Measurements from ENCODE around the gene RFWD3.
A peak's percentile ranks its signal among the peaks of the same experiment; 100 is the strongest.
"Not testable (repeated sequence)": the region's sequence is repeated elsewhere in the genome, so short reads cannot be mapped to it uniquely, and the experiment has no call there.

Gene RFWD3

GRCh38 chr16:74657870-74658642 lies 8.6 kb downstream of the RFWD3 start:
- CTCF ChIA-PET = no interaction called here
- TF ChIP-seq CTCF (conservative IDR thresholded peaks at IDR 0.05; ENCODE audit: low read depth) = no peak
- H3K27ac ChIP-seq = no peak overlapping the region
- POLR2A ChIA-PET (ENCODE audit: low non-redundant PET) = no interaction called here
- DNase-seq (ENCODE audit: low spot score) = no peak

DNA sequence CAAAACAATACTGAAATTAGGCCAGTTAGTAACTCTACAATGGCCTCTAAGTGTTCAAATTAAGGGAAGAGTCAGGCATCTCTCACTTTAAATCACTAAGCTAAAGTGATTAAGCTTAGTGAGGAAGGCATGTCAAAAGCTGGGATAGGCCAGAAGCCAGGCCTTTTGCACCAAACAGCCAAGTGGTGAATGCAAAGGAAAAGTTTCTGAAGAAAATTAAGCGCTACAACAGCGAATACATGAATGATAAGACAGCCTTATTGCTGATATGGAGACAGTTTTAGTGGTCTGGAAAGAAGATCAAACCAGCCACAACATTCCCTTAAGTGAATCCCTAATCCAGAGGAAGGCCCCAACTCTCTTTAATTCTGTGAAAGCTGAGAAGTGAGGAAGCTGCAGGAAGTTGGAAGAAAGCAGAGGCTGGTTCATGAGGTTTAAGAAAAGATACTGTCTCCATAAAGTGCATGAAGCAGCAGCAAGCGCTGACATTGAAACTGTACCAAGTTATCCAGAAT lies 12.1 kb downstream of the RFWD3 start:
- no peak overlapping the region for H3K27ac ChIP-seq
- no peak for TF ChIP-seq CTCF (conservative IDR thresholded peaks at IDR 0.05; ENCODE audit: low read depth)
- CTCF ChIA-PET = interaction anchor here (0.6 kb wide), 1 partner anchor 217 kb away, joined by 4 read pairs; no protein-coding TSS in a partner anchor
- POLR2A ChIA-PET (ENCODE audit: low non-redundant PET) = no interaction called here
- no peak for DNase-seq (ENCODE audit: low spot score)

GRCh38 chr16:74652883-74653282 lies 13.8 kb downstream of the RFWD3 start:
- CTCF ChIA-PET = interaction anchor here (2.0 kb wide), 1 partner anchor 210 kb away, joined by 7 read pairs; no protein-coding TSS in a partner anchor
- H3K27ac ChIP-seq = peak overlapping the region; percentile 21; the same call in 1 of the 2 replicates
- POLR2A ChIA-PET (ENCODE audit: low non-redundant PET); DNase-seq (ENCODE audit: low spot score): not testable (repeated sequence)

DNA sequence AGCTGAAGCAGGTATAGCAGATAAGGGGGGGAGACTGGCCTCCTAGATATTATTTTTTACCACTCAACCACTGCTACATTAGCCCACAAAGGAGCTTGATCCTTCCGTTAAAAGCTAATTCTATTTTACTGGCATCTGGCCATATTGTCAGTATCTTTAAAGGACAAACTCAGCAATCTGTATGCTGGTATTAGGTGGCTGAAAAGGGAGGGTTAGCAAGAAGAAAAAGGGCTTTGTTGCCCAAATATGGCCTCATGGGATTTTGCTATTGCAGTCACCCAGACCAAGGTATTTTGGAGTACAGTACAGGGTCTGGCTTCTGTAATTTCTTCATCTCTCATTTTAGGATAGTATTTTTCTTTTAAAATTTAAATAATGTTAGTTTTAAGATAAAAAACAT lies 14.4 kb downstream of the RFWD3 start:
- TF ChIP-seq CTCF (conservative IDR thresholded peaks at IDR 0.05; ENCODE audit: low read depth) = no peak
- CTCF ChIA-PET = interaction anchor here (0.7 to 2.0 kb wide), 2 partner anchors 21 to 210 kb away, joined by 3 to 7 read pairs; no protein-coding TSS in a partner anchor
- no peak for DNase-seq (ENCODE audit: low spot score)
- H3K27ac ChIP-seq = no peak overlapping the region
- POLR2A ChIA-PET (ENCODE audit: low non-redundant PET) = interaction anchor here (1.0 kb wide), 1 partner anchor 15 kb away, joined by 3 read pairs; the partner anchor contains the start of gene RFWD3

DNA sequence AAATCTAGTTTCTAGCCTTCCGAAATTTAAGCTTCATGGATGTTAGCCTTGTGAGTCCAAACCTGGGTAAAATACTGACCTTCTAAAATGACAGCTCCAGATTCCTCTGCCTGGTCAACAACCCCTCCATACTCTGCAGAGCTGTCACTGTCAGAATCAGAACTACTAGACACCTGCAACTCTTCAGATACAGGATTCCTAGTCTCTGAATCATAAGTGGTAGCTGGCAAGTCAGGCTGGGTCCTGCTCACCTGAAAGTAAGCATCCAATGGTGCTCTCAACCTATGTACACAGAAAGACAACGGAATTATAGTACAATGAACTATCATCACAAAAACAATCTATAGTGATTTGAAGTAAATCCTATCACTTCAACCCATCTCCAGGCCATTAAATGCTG lies 14.8 kb downstream of the RFWD3 start:
- ChIA-PET CTCF (interaction anchor here (0.7 to 2.0 kb wide), 2 partner anchors 21 to 211 kb away, joined by 3 to 7 read pairs; no protein-coding TSS in a partner anchor), POLR2A (ENCODE audit: low non-redundant PET) (interaction anchor here (1.0 kb wide), 1 partner anchor 15 kb away, joined by 3 read pairs; the partner anchor contains the start of gene RFWD3)
- no peak for TF ChIP-seq CTCF (conservative IDR thresholded peaks at IDR 0.05; ENCODE audit: low read depth)
- H3K27ac ChIP-seq = no peak overlapping the region
- peak; percentile 50 for DNase-seq (ENCODE audit: low spot score)

GRCh38 chr16:74650966-74651567 lies 15.6 kb downstream of the RFWD3 start:
- ChIA-PET POLR2A (ENCODE audit: low non-redundant PET) (interaction anchor here (1.0 kb wide), 1 partner anchor 16 kb away, joined by 3 read pairs; the partner anchor contains the start of gene RFWD3), CTCF (interaction anchor here (0.6 to 0.7 kb wide), 2 partner anchors 20 to 165 kb away, joined by 3 to 4 read pairs; no protein-coding TSS in a partner anchor)
- no peak overlapping the region for H3K27ac ChIP-seq
- peak; percentile 61 for TF ChIP-seq CTCF (conservative IDR thresholded peaks at IDR 0.05; ENCODE audit: low read depth)
- no peak for DNase-seq (ENCODE audit: low spot score)
